GM12872 (cell line): ENCODE data around the gene SETD3.
A peak's percentile ranks its signal among the peaks of the same experiment; 100 is the strongest.

Experiments
- TF ChIP-seq, protein P1 (sequence below): IDR thresholded peaks from 3 replicates; pipeline ENCODE4 v1.5.1; 2011; ENCODE audit warnings: low read depth, mild to moderate bottlenecking, low read length, moderate library complexity; ENCODE audit not compliant: insufficient read depth

Gene SETD3

DNA sequence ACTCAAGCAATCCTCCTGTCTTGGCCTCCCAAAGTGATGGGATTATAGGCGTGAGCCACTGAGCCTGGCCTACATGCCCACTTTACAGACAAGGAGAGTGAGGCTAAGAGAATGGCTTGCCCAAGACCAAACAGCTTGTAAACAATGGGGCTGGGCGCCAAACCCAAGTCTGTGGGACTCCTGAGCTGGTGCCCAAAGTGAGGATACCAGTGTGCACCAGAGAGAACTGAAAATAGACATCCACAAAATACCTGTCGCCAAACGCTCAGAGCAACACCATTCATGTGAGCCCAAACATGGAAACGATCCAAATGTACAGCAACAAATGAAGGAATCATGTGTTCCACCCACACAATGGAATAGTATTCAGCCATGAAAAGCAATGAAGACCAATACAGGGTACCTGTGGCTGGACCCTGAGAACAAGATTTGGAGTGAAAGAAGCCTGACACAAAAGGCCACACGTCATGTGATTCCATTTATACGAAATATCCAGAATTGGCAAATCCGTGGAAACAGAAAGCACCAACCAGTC lies 38.8 kb upstream of the SETD3 start:
- TF ChIP-seq, protein P1, sequence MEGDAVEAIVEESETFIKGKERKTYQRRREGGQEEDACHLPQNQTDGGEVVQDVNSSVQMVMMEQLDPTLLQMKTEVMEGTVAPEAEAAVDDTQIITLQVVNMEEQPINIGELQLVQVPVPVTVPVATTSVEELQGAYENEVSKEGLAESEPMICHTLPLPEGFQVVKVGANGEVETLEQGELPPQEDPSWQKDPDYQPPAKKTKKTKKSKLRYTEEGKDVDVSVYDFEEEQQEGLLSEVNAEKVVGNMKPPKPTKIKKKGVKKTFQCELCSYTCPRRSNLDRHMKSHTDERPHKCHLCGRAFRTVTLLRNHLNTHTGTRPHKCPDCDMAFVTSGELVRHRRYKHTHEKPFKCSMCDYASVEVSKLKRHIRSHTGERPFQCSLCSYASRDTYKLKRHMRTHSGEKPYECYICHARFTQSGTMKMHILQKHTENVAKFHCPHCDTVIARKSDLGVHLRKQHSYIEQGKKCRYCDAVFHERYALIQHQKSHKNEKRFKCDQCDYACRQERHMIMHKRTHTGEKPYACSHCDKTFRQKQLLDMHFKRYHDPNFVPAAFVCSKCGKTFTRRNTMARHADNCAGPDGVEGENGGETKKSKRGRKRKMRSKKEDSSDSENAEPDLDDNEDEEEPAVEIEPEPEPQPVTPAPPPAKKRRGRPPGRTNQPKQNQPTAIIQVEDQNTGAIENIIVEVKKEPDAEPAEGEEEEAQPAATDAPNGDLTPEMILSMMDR, result no peak

DNA sequence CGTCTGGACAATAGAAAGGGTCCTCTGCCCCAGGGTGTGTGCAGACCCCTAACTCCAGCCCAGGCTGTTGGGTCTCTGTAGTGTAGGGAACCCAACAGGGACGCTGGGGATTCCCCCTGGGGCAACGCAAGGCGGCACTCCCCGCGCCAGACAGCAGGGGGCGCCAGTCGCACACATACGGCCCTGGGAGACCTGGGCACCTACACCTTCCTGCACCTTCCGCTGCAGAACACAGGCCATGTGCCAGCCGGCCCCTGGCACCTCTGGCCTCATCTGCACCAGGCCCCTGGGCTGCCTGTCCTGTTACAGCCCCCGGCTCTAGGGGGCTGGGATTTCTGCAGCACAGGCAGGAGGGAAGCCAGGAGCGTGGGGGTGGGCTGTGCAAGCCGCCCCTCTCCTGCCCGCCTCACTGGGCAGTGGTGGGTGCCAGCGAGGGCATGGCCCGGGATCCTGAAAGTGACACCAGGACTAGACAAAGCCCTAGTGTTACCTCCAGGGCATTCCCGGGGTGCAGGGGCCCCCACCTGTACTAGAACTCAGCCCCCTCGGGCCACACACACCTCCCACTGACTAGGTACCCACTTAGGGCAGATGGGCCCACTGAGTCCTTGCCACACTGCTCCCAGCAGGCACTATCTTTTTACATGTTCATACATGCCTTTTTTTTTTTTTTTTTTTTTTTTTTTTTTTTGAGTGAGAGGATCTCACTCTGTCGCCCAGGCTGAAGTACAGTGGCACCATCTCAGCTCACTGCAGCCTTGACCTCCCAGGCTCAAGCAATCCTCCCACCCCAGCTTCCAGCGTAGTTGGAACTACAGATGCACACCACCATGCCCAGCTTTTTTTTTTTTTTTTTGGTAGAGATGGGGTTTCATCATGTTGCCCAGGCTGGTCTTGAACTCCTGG lies 38.0 kb upstream of the SETD3 start:
- TF ChIP-seq, protein P1, result peak; percentile 97

DNA sequence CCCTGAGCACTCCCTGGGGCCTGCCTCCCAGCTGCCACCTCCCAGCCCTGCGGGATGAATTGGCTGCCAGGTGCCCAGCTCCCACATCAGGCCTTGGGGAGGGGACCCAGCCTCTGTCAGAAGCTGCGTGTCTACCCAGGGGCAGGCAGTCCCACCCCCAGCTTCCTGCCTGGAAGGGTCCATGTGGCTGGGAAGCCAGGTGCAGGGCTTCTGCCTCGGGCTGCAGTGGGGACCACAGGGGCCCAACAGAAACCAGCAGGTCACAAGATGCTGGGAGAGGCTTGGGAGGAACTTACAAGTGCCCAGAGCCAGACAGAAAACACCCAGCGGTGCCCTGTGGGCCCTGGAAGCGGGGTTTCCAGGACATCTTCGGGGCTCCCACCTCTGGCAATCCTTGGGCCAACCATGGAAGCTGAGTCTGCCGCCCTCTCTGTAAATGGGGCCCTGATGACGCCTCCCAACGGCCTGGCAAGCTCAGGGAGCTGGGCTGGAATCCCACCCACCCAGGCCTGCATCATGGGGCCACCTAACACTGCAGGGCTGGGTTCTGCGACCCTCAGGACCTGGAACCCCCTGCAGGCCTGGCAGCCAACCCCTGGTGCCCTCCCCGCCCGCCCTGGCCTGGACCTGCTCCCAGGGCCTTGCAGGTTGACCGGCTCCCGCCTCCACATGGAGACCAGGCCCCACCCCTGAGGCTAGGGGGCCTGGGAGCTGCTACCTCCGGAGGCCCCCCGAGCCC lies 37.2 kb upstream of the SETD3 start:
- TF ChIP-seq, protein P1, result no peak

DNA sequence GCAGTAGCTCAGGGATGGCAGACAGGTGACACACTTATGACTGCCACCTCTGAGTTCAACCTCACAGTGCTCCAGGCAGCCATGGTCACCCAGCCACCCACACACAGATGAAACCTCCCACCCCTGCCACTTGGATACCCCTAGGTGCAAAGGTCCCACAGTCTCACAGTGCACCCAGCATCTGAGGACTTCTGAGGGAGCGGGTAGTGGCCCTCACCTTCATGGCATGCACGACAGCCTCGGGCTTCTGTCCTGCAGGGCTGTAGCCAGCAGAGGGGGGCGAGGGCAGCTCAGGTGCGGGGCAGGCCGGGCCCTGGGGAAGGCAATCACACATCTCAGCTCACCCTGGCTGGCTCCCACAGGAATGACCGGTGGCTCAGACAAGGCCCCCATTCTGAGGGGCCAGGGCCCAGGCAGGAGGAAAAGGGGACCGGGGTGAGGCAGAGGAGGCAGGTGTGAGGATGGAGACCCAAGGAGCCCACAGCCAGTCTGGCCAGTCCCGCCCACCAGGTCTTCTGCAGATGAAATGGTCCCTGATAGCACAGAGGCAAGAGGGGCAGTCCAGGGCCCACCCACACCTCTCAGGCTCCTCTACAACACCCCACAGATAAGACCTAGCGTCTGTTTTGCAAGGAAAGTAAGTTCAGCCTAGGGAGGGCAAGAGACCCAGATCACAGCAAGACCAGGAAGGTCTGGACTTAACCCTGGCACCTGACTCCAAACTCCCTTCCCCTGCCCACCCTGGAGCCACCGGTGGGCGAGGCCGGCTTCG lies 36.4 kb upstream of the SETD3 start:
- TF ChIP-seq, protein P1, result no peak

DNA sequence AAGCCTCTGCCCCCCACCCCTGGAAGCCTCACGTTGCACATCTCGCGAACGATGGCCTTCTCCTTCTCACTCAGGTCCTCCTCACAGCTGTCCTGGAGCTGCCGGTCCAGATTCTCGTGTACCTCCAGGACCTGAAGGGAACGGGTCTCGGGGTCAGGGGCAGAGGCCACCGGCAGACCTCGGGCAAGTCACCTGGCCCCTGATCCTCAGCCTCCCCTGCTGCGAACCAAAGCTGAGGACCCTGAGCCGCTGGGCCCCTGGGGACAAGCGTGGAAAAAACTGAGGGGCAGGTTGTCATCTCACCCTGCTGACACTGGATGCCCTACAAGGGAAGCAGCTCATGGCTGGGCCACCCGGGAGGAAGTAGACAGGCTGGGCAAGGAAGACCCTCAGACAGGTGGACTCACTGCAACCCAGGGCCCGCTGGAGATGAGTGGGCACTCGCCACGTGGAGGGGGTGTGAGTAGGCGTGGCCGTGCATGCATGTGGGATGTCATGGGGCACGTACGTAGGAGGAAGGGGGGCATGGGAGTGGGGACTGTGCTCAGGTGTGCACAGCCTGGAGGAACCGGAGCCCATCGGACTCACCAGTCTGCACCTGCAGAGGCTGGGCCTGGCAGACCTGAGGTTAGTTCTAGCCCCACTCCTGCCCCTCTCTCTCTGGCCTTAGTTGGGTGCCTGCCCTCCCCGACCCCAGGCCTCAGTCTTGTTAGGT lies 35.7 kb upstream of the SETD3 start:
- TF ChIP-seq, protein P1, result no peak

DNA sequence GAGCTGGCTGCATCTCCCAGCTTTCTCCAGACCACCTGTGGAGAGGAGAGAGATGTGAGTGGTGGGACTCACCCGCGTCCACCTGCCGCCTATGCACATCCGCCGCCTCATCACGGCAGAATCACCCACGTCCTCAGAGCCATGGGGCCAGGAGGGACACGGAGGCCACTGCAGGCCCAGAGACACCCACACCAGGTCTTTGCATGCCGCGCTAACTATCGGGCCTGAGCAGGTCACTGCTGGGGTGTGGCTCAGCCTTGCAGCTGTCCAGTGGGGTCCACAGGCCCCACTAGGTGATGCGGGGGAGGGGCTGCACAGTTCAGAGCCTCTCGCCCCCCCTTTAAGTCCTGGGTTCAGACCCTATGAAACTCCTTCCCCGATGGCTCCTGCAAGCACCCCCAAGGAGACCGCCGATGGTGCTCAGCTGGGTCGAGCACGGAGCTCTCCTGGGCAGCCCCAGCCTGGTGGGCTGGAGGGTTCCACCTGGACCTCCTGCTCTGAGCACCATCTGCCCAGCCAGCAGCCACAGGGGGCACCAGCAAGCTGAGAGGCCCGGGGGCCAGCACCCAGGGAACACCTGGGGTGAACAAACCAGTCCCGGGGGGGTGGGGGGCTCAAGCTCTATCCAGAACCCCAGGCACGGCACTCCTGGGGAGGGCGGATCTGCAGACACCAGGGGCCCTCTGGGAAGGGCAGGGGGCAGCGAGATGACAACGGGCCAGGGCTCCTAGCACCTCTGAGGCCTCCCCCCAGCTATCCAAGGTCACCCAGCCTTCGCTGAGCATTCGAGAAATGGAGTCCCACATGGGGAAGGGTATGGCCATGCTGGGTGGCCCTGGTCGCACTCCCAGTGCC lies 34.9 kb upstream of the SETD3 start:
- TF ChIP-seq, protein P1, result no peak
